Ectodermal cell (in vitro differentiated cells): ENCODE data around the gene ABCA2.

Experiments used
- H3K27ac ChIP-seq: 2 replicates; pipeline ENCODE4 v1.7.0; 2013; ENCODE audit warnings: mild to moderate bottlenecking, low read depth, low read length; ENCODE audit not compliant: insufficient read depth, poor library complexity, severe bottlenecking
- H3K27me3 ChIP-seq: 2 replicates; pipeline ENCODE4 v1.7.0; 2013; ENCODE audit warnings: mild to moderate bottlenecking, low read length; ENCODE audit not compliant: insufficient read depth, control insufficient read depth, poor library complexity, severe bottlenecking
- H3K36me3 ChIP-seq: one replicate; pipeline ENCODE4 v1.7.0; 2013; ENCODE audit warnings: low read length; ENCODE audit not compliant: control insufficient read depth, insufficient read depth
- H3K4me1 ChIP-seq: one replicate; pipeline ENCODE4 v1.7.0; 2013; ENCODE audit warnings: low read length; ENCODE audit not compliant: control insufficient read depth, insufficient read depth
- H3K4me3 ChIP-seq: 2 replicates; pipeline ENCODE4 v1.7.0; 2013; ENCODE audit warnings: low read depth, low read length, control low read depth; ENCODE audit not compliant: insufficient read depth
- H3K9me3 ChIP-seq: 2 replicates; pipeline ENCODE4 v1.7.0; 2013; ENCODE audit warnings: mild to moderate bottlenecking, low read length, moderate library complexity; ENCODE audit not compliant: control insufficient read depth
- WGBS, 2 experiments: methylation state at CpG; one replicate each; pipeline ENCODE4 v1.1.7; 2013; ENCODE audit warnings: missing lambda C conversion rate in 2 of 2; 5-methylcytosine and 5-hydroxymethylcytosine counted together

ABCA2 gene

GRCh38 chr9:136978865-136979544 lies 49.0 kb downstream of the ABCA2 start:
- 65 to 66% methylated on average over 41 of the region's 41 CpGs for WGBS, 2 experiments
- H3K27me3 ChIP-seq = peaks cover 17% of the 10 kb centered on the region
- H3K4me1 ChIP-seq = peaks cover 3% of the 10 kb centered on the region
- H3K9me3 ChIP-seq = no peaks in the 10 kb centered on the region
- no peak overlapping the region for H3K4me3 ChIP-seq
- H3K36me3 ChIP-seq = no peaks in the 10 kb centered on the region
- H3K27ac ChIP-seq = no peak overlapping the region

DNA sequence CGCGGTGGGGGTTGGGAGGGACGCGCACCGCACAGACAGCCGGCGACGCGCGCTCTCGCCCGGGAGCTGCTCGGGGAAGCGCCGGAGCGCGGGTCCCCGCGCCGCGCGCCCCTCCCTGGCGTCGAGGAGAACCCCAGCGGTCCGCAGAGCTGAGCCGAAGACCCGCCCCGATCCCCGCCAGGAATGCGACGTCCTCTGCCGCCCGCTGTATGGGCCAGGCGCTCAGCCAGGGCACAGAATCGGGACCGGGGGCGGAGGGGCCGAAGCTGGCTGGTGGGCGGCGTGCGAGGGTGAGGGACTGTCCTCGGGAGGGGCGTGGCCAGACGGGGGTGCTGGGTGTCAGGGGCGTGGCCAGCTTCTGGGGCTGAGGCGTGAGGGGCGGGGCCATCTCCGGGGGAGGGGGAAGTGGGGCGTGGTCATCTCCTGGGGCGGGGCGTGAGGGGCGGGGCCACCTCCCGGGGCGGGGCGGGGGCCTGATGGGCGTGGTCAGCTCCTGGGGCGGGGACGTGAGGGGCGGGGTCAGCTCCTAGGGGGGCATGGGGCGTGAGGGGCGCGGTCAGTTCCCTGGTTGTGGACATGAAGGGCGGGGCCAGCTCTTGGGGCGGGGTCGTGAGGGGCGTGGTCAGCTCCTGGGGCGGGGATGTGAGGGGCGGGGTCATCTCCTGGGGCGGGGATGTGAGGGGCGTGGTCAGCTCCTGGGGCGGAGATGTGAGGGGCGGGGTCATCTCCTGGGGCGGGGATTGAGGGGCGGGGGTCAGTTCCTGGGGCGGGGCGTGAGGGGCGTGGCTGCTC lies 49.8 kb downstream of the ABCA2 start:
- H3K27ac ChIP-seq = no peak overlapping the region
- peaks cover 14% of the 10 kb centered on the region for H3K27me3 ChIP-seq
- WGBS, 2 experiments = 2% methylated on average over 73 to 78 of the region's 78 CpGs
- H3K36me3 ChIP-seq = no peaks in the 10 kb centered on the region
- peak overlapping the region; percentile 36 for H3K4me3 ChIP-seq
- H3K4me1 ChIP-seq = peaks cover 3% of the 10 kb centered on the region
- H3K9me3 ChIP-seq = no peaks in the 10 kb centered on the region

DNA sequence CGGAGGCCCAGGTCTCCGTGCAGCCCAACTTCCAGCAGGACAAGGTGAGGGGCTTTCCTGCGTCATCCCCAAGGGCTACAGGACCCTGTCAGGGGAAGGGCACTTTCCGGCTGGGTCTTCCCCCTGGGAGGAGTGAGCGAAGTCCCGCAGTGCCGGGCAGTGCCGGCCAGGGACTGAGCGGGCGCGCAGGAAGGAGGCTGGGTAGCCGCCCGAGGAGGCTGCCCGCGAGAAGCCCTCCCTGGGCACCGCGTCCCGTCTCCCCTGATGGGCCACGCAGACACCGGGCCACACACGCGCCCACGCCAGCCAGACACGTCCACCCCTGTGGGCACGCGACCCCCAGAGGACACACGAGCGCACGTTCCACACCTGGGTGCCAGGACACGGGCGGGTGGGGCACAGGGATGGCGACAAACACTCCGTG lies 50.4 kb downstream of the ABCA2 start:
- Histone ChIP-seq H3K4me1 (peaks cover 3% of the 10 kb centered on the region), H3K27ac (no peak overlapping the region), H3K36me3 (no peaks in the 10 kb centered on the region), H3K9me3 (no peaks in the 10 kb centered on the region), H3K4me3 (peak overlapping the region; percentile 36), H3K27me3 (peaks cover 14% of the 10 kb centered on the region)
- WGBS, 2 experiments = 7 to 8% methylated on average over 33 of the region's 33 CpGs

DNA sequence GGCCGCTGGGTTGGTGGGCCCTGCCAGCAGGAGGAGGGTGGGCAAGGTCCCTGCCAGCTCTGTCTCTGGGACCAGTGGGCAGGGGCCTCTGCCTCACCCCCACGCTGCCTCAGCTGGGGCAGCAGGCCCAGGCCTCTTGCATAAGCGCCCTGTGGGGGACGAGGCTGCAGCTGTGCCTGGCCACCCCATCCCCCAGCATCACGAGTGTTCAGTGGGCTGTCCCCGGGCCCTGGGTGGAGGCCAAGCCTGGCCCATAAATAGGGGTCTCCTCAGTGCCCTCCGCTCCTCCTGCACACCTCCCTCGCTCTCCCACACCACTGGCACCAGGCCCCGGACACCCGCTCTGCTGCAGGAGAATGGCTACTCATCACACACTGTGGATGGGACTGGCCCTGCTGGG lies 50.8 kb downstream of the ABCA2 start, which contains the start of gene PTGDS:
Gene PTGDS (plus strand): TSS at position 282 of the 400 bp plus-strand sequence. CDS start 75 bp downstream, at position 357.
- Histone ChIP-seq H3K27me3 (peaks cover 14% of the 10 kb centered on the region), H3K36me3 (no peaks in the 10 kb centered on the region), H3K9me3 (no peaks in the 10 kb centered on the region), H3K27ac (no peak within 1 kb of the TSS), H3K4me3 (peak within 1 kb of the TSS; percentile 36), H3K4me1 (peaks cover 3% of the 10 kb centered on the region)
- WGBS, 2 experiments = 80 to 81% methylated on average over 10 of the region's 10 CpGs

GRCh38 chr9:136975644-136976043 lies 52.4 kb downstream of the ABCA2 start:
- WGBS, 2 experiments = 84 to 86% methylated on average over 14 of the region's 14 CpGs
- Histone ChIP-seq H3K27ac (no peak overlapping the region), H3K4me3 (no peak overlapping the region), H3K36me3 (no peaks in the 10 kb centered on the region), H3K9me3 (no peaks in the 10 kb centered on the region), H3K4me1 (peaks cover 3% of the 10 kb centered on the region), H3K27me3 (peaks cover 14% of the 10 kb centered on the region)

DNA sequence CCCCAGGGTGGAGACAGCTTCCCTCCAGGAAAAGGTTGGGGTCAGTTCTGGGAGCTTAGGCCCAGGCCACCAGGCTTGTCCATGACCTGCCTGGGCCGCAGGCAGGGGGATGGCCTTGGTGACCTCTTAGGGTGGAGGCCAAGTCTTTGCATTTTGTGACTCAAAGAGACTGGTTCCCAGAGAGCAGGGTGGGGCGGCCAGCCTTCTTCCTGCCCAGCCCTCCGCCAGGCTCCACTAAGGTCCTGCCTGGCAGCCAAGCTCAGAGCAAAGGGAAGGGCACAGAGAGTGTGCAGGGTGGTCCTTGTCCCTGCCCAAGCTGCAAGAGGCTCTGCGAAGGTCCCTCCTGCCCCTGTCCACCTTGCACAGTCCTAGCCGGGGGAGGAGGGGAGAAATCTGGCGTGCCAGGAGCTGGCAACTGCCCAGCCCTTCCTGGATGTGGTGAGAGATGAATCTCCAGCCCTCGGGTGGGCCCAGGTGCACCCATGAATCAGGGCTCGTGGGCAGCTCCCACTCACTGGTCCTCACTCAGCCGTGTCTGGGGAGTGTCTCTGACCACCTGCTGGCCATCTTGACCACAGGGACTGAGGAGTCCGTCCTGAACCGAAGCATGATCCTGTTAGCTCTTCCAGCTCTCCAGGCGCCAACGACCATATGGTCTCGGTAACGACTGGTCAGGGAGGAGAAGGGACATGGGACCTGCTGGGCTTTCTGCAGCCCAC lies 53.1 kb downstream of the ABCA2 start:
- Histone ChIP-seq H3K36me3 (no peaks in the 10 kb centered on the region), H3K4me3 (no peak overlapping the region), H3K9me3 (no peaks in the 10 kb centered on the region), H3K4me1 (peaks cover 3% of the 10 kb centered on the region), H3K27me3 (peaks cover 14% of the 10 kb centered on the region), H3K27ac (no peak overlapping the region)
- WGBS, 2 experiments = 88% methylated on average over 15 of the region's 15 CpGs

- Histone ChIP-seq H3K9me3 (no peaks in the 10 kb centered on the region), H3K27me3 (peaks cover 14% of the 10 kb centered on the region), H3K4me3 (no peak overlapping the region), H3K4me1 (peaks cover 3% of the 10 kb centered on the region), H3K36me3 (no peaks in the 10 kb centered on the region), H3K27ac (no peak overlapping the region)
- 91 to 94% methylated on average over 29 of the region's 29 CpGs for WGBS, 2 experiments
Measured at GRCh38 chr9:136973618-136974617, 54.1 kb downstream of the ABCA2 start.

DNA sequence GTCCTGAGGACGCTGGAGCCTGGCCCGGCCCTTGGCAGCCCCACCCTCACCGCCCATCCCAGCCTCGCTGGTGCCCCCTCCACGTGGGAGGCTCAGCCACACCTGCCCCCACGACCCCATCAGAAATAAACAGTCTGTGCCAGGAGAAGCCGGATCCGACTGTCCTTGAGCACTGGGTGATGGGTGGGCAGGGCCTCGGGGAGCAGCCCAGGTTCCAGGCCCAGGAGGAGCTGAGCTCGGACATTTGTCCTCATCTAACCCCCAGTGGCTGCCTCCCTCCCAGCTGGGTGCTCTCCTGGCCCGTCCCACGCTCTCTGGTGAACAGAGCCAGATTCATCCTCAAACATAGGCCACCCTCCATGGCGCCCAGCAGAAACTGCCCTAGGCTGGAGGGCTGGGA lies 55.3 kb downstream of the ABCA2 start:
- Histone ChIP-seq H3K27ac (no peak overlapping the region), H3K27me3 (peaks cover 10% of the 10 kb centered on the region), H3K36me3 (no peaks in the 10 kb centered on the region), H3K9me3 (no peaks in the 10 kb centered on the region), H3K4me3 (no peak overlapping the region), H3K4me1 (peaks cover 3% of the 10 kb centered on the region)
- 80 to 85% methylated on average over 13 of the region's 13 CpGs for whole genome bisulfite sequencing, 2 experiments

- H3K4me1 ChIP-seq = peaks cover under 1% of the 10 kb centered on the region
- H3K36me3 ChIP-seq = no peaks in the 10 kb centered on the region
- H3K27ac ChIP-seq = no peak overlapping the region
- peaks cover 6% of the 10 kb centered on the region for H3K27me3 ChIP-seq
- no peaks in the 10 kb centered on the region for H3K9me3 ChIP-seq
- no peak overlapping the region for H3K4me3 ChIP-seq
- 90 to 92% methylated on average over 11 of the region's 11 CpGs for WGBS, 2 experiments
Measured at GRCh38 chr9:136972335-136972734, 55.7 kb downstream of the ABCA2 start.
